Cardiac muscle cell (in vitro differentiated cells and primary cell): Measurements from ENCODE around the gene RBM28. TPM values are rescaled to one million over a fixed set of nuclear protein-coding genes. Genes with fewer than 3 reads are reported as not detected.

Experiments used
- DNase-seq, 2 donors: peaks; one replicate each; pipeline versions ENCODE4 v3.0.0 to v3.0.0-alpha.2; 2010 to 2017; ENCODE audit warnings: low read depth in 1 of 2, low spot score in 1 of 2
- H3K27ac ChIP-seq: fragments of 200-600 bp; sonication (generic); 2 replicates; pipeline ENCODE4 v1.5.1; 2016
- H3K27me3 ChIP-seq: fragments of 200-600 bp; sonication (generic); 2 replicates; pipeline ENCODE4 v1.6.0; 2016; ENCODE audit warnings: control low read depth
- H3K36me3 ChIP-seq: fragments of 200-600 bp; sonication (generic); 2 replicates; pipeline ENCODE4 v1.5.1; 2016; ENCODE audit warnings: control low read depth
- H3K4me1 ChIP-seq: fragments of 200-600 bp; sonication (generic); 2 replicates; pipeline ENCODE4 v1.8.1; 2017; ENCODE audit warnings: low read depth, mild to moderate bottlenecking, mixed run types
- H3K4me3 ChIP-seq: fragments of 200-600 bp; sonication (generic); 2 replicates; pipeline ENCODE4 v1.5.1; 2016; ENCODE audit warnings: mild to moderate bottlenecking
- H3K9me3 ChIP-seq: fragments of 200-600 bp; sonication (generic); 2 replicates; pipeline ENCODE4 v1.5.1; 2017; ENCODE audit warnings: low read depth, mild to moderate bottlenecking, control low read depth
- CTCF ChIP-seq: IDR thresholded peaks from 2 replicates; pipeline ENCODE4 v1.5.1; 2012; ENCODE audit warnings: low read depth, mild to moderate bottlenecking, low read length
- polyA plus RNA-seq: library from polyadenylated mRNA; unstranded; fragments of >200 nt; fragmentation: Nextera tagmentation; extraction: Ambion mirVana; gene quantifications from 2 replicates; pipeline ENCODE4 v1.2.1, GENCODE V29; 2016
- total RNA-seq: library from RNA; depleted of rRNA; stranded (reverse); fragments of >200 nt; gene quantifications from 2 replicates; pipeline ENCODE4 v1.2.3, GENCODE V29; 2016

The RBM28 gene
- total and polyA plus RNA-seq, 2 experiments from 2014 or later = 23.0 to 26.4 TPM

- TF ChIP-seq CTCF = no peak
- peaks cover 51% of the 10 kb centered on the region for H3K36me3 ChIP-seq
- H3K9me3 ChIP-seq = no peaks in the 10 kb centered on the region
- H3K4me1 ChIP-seq = no peaks in the 10 kb centered on the region
- DNase-seq = peak in 1 of 2 donors; percentile 18
- no peak overlapping the region for H3K27ac ChIP-seq
- H3K4me3 ChIP-seq = no peak overlapping the region
- no peaks in the 10 kb centered on the region for H3K27me3 ChIP-seq
These were observed 33.7 kb downstream of the RBM28 start for GRCh38 chr7:128309976-128310375.

- Histone ChIP-seq H3K9me3 (no peaks in the 10 kb centered on the region), H3K27ac (no peak overlapping the region), H3K4me1 (no peaks in the 10 kb centered on the region), H3K4me3 (no peak overlapping the region), H3K27me3 (no peaks in the 10 kb centered on the region), H3K36me3 (peaks cover 43% of the 10 kb centered on the region)
- TF ChIP-seq CTCF = no peak
- DNase-seq = no peak
These were observed 34.6 kb downstream of the RBM28 start for GRCh38 chr7:128309124-128309523.

GRCh38 chr7:128307061-128307460, 36.6 kb downstream of the RBM28 start:
- TF ChIP-seq CTCF = no peak
- Histone ChIP-seq H3K27me3 (no peaks in the 10 kb centered on the region), H3K9me3 (no peaks in the 10 kb centered on the region), H3K36me3 (peaks cover 36% of the 10 kb centered on the region), H3K4me1 (no peaks in the 10 kb centered on the region), H3K27ac (no peak overlapping the region), H3K4me3 (no peak overlapping the region)
- no peak for DNase-seq

- Histone ChIP-seq H3K4me1 (no peaks in the 10 kb centered on the region), H3K27me3 (no peaks in the 10 kb centered on the region), H3K4me3 (no peak overlapping the region), H3K36me3 (peaks cover 17% of the 10 kb centered on the region), H3K27ac (no peak overlapping the region), H3K9me3 (no peaks in the 10 kb centered on the region)
- TF ChIP-seq CTCF = no peak
- no peak for DNase-seq
These were observed 39.5 kb downstream of the RBM28 start for GRCh38 chr7:128304212-128304611.

GRCh38 chr7:128303643-128304042, 40.1 kb downstream of the RBM28 start:
- H3K4me3 ChIP-seq = no peak overlapping the region
- no peaks in the 10 kb centered on the region for H3K9me3 ChIP-seq
- H3K36me3 ChIP-seq = peaks cover 17% of the 10 kb centered on the region
- DNase-seq = no peak
- H3K27ac ChIP-seq = no peak overlapping the region
- no peaks in the 10 kb centered on the region for H3K27me3 ChIP-seq
- H3K4me1 ChIP-seq = no peaks in the 10 kb centered on the region
- TF ChIP-seq CTCF = no peak

GRCh38 chr7:128303133-128303532, 40.6 kb downstream of the RBM28 start:
- no peaks in the 10 kb centered on the region for H3K4me1 ChIP-seq
- DNase-seq = no peak
- no peaks in the 10 kb centered on the region for H3K27me3 ChIP-seq
- no peak overlapping the region for H3K27ac ChIP-seq
- H3K4me3 ChIP-seq = no peak overlapping the region
- H3K9me3 ChIP-seq = no peaks in the 10 kb centered on the region
- TF ChIP-seq CTCF = no peak
- H3K36me3 ChIP-seq = peaks cover 17% of the 10 kb centered on the region
